OCI-LY7 (cell line): ENCODE results near the gene CDRT15.

ENCODE experiments used
- EZH2phosphoT487 ChIP-seq: fragments of 200-600 bp; sonication (generic); IDR thresholded peaks from 2 replicates; pipeline ENCODE4 v1.6.1; 2018; ENCODE audit warnings: low read depth, borderline replicate concordance, mild to moderate bottlenecking, mixed run types, antibody characterized with exemption, low read length, moderate library complexity, mixed read lengths
- TF ChIP-seq, protein P1 (sequence below): fragments of 200-600 bp; sonication (generic); conservative IDR thresholded peaks from 2 replicates; pipeline ENCODE4 v1.5.1; 2014; ENCODE audit warnings: mild to moderate bottlenecking, antibody characterized with exemption, low read length, moderate library complexity, mixed read lengths

DNA sequence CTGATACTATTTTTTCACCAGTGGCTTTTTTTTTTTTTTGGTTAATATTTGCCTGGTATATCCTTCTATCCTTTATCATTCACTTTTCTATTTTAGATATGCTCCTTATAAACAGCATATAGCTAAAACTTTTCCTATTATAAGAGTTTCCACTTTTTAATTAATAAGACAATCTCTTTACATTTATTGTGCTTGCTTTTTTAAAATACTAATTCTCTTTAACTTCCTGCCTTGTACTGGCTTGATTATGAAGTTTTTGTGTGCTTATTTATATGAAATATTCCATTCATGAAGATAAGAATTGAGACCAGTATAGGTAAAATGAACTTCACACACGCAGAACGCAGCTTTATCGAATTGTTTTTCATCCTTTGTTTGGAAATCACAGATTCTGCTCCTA lies 9.0 kb upstream of the CDRT15 start:
- TF ChIP-seq, protein P1, sequence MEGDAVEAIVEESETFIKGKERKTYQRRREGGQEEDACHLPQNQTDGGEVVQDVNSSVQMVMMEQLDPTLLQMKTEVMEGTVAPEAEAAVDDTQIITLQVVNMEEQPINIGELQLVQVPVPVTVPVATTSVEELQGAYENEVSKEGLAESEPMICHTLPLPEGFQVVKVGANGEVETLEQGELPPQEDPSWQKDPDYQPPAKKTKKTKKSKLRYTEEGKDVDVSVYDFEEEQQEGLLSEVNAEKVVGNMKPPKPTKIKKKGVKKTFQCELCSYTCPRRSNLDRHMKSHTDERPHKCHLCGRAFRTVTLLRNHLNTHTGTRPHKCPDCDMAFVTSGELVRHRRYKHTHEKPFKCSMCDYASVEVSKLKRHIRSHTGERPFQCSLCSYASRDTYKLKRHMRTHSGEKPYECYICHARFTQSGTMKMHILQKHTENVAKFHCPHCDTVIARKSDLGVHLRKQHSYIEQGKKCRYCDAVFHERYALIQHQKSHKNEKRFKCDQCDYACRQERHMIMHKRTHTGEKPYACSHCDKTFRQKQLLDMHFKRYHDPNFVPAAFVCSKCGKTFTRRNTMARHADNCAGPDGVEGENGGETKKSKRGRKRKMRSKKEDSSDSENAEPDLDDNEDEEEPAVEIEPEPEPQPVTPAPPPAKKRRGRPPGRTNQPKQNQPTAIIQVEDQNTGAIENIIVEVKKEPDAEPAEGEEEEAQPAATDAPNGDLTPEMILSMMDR = no peak
- TF ChIP-seq EZH2phosphoT487 = no peak
